NCI-H69 (cell line): ENCODE measurements around the gene SLC2A14.
A peak's percentile ranks its signal among the peaks of the same experiment; 100 is the strongest.
"Not testable (repeated sequence)": the region's sequence is repeated elsewhere in the genome, so short reads cannot be mapped to it uniquely, and the experiment has no call there.

Experiments
- DNase-seq: peaks from one replicate; lab custom pipeline; 2025; lab: John Stamatoyannopoulos, UW

SLC2A14 gene

GRCh38 chr12:7833201-7833600 is 39.5 kb downstream of the SLC2A14 start:
- DNase-seq, result not testable (repeated sequence)

- peak; percentile 47 for DNase-seq
Observed at GRCh38 chr12:7832059-7832696, 40.5 kb downstream of the SLC2A14 start.

GRCh38 chr12:7829737-7830136 is 43.0 kb downstream of the SLC2A14 start:
- DNase-seq, result not testable (repeated sequence)

- not testable (repeated sequence) for DNase-seq
Observed at GRCh38 chr12:7825754-7826153, 47.0 kb downstream of the SLC2A14 start.

GRCh38 chr12:7806863-7807487 is 65.7 kb downstream of the SLC2A14 start:
- peak; percentile 43 for DNase-seq

- not testable (repeated sequence) for DNase-seq
Observed at GRCh38 chr12:7806319-7806718, 66.4 kb downstream of the SLC2A14 start.

GRCh38 chr12:7801460-7801859 is 71.3 kb downstream of the SLC2A14 start:
- DNase-seq, result no peak

- not testable (repeated sequence) for DNase-seq
Observed at GRCh38 chr12:7798750-7799308, 73.9 kb downstream of the SLC2A14 start.

GRCh38 chr12:7797698-7798398 is 74.9 kb downstream of the SLC2A14 start:
- DNase-seq, result no peak

GRCh38 chr12:7797269-7797668 is 75.4 kb downstream of the SLC2A14 start:
- DNase-seq, result not testable (repeated sequence)

GRCh38 chr12:7793211-7793610 is 79.5 kb downstream of the SLC2A14 start:
- no peak for DNase-seq

- not testable (repeated sequence) for DNase-seq
Observed at GRCh38 chr12:7788884-7789528, 83.7 kb downstream of the SLC2A14 start, which contains the start of gene NANOG. TSS of gene NANOG (plus strand) at chr12:7789402. CDS start at chr12:7789615, 213 bp downstream.

GRCh38 chr12:7788294-7788660 is 84.4 kb downstream of the SLC2A14 start:
- no peak for DNase-seq

- DNase-seq, result no peak
Observed at GRCh38 chr12:7787574-7788293, 85.0 kb downstream of the SLC2A14 start.

GRCh38 chr12:7784701-7785100 is 88.0 kb downstream of the SLC2A14 start:
- no peak for DNase-seq

GRCh38 chr12:7783433-7783832 is 89.3 kb downstream of the SLC2A14 start:
- not testable (repeated sequence) for DNase-seq

GRCh38 chr12:7782055-7782454 is 90.7 kb downstream of the SLC2A14 start:
- DNase-seq, result no peak

GRCh38 chr12:7781274-7781673 is 91.4 kb downstream of the SLC2A14 start:
- DNase-seq, result no peak

GRCh38 chr12:7769999-7770398 is 102.7 kb downstream of the SLC2A14 start:
- no peak for DNase-seq
